ENCODE data around the gene XRCC3.

DNA sequence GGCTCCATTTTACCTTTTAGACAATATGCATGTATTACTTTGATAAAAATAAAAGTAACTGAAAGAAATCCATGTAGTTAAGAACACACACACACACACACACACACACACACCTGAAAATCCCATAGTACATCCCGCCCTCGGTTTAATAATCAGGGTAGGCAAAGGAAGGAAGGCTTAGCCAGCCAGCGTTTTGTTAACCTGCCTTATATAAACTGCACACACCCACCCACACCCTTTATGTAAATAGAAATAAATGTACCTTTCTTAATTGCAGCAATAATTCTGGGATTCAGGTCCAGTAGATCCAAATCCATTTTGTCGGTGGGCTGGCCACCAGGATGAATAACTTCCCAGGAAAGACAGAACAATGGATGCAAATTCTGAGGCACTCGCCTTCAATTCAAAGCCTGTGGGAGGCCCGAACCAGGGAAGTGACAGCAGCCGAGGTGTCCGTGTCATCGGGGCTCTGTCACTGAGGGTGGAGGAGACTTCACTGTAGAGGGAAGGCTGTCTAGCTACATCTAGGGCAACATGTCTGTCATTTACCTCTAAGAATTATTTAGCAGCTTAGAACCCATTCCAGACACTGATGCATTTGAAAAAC is 4.4 kb downstream of the XRCC3 start:
- TF ChIP-seq GATA2 (IDR thresholded peaks at IDR 0.05; ENCODE audit: low read depth, low read length) (no peak), GATA3 (IDR thresholded peaks at IDR 0.05; ENCODE audit: low read depth, low read length) (no peak)

All from SH-SY5Y (cell line).